ENCODE data around the gene ITSN2. TPM values are rescaled to one million over a fixed set of nuclear protein-coding genes. Genes with fewer than 3 reads are reported as not detected.

Gene ITSN2

GRCh38 chr2:24162494-24162893 is 197.8 kb downstream of the ITSN2 start:
- Histone ChIP-seq H3K9me3 (replicated peaks; ENCODE audit: low read length) (no peaks in the 10 kb centered on the region), H3K36me3 (ENCODE audit: insufficient read depth, low read length) (no peaks in the 10 kb centered on the region), H3K9ac (ENCODE audit: low read depth, low read length) (no peak overlapping the region), H3K4me2 (ENCODE audit: low read length) (no peak overlapping the region), H3K4me3 (ENCODE audit: low read length) (no peak overlapping the region), H3K27me3 (ENCODE audit: control insufficient read depth, insufficient read depth, low read length) (no peaks in the 10 kb centered on the region), H3K4me1 (ENCODE audit: control insufficient read depth, insufficient read depth, low read length) (no peaks in the 10 kb centered on the region)

GRCh38 chr2:24160761-24161160 is 199.6 kb downstream of the ITSN2 start:
- Histone ChIP-seq H3K9me3 (replicated peaks; ENCODE audit: low read length) (no peaks in the 10 kb centered on the region), H3K36me3 (ENCODE audit: insufficient read depth, low read length) (no peaks in the 10 kb centered on the region), H3K27me3 (ENCODE audit: control insufficient read depth, insufficient read depth, low read length) (no peaks in the 10 kb centered on the region), H3K4me3 (ENCODE audit: low read length) (no peak overlapping the region), H3K4me2 (ENCODE audit: low read length) (no peak overlapping the region), H3K4me1 (ENCODE audit: control insufficient read depth, insufficient read depth, low read length) (no peaks in the 10 kb centered on the region), H3K9ac (ENCODE audit: low read depth, low read length) (no peak overlapping the region)

- Histone ChIP-seq H3K9me3 (replicated peaks; ENCODE audit: low read length) (no peaks in the 10 kb centered on the region), H3K4me2 (ENCODE audit: low read length) (no peak overlapping the region), H3K9ac (ENCODE audit: low read depth, low read length) (no peak overlapping the region), H3K27me3 (ENCODE audit: control insufficient read depth, insufficient read depth, low read length) (no peaks in the 10 kb centered on the region), H3K4me1 (ENCODE audit: control insufficient read depth, insufficient read depth, low read length) (no peaks in the 10 kb centered on the region), H3K36me3 (ENCODE audit: insufficient read depth, low read length) (no peaks in the 10 kb centered on the region), H3K4me3 (ENCODE audit: low read length) (no peak overlapping the region)
Observed at GRCh38 chr2:24159708-24160107, 200.6 kb downstream of the ITSN2 start.

GRCh38 chr2:24158131-24158530 is 202.2 kb downstream of the ITSN2 start:
- no peaks in the 10 kb centered on the region for H3K9me3 ChIP-seq (replicated peaks; ENCODE audit: low read length)
- H3K4me3 ChIP-seq (ENCODE audit: low read length): no peak overlapping the region
- H3K4me1 ChIP-seq (ENCODE audit: control insufficient read depth, insufficient read depth, low read length): no peaks in the 10 kb centered on the region

GRCh38 chr2:24153478-24153877 is 206.9 kb downstream of the ITSN2 start:
- Histone ChIP-seq H3K27me3 (ENCODE audit: control insufficient read depth, insufficient read depth, low read length) (no peaks in the 10 kb centered on the region), H3K4me2 (ENCODE audit: low read length) (no peak overlapping the region), H3K4me3 (ENCODE audit: low read length) (no peak overlapping the region), H3K9ac (ENCODE audit: low read depth, low read length) (no peak overlapping the region), H3K9me3 (replicated peaks; ENCODE audit: low read length) (no peaks in the 10 kb centered on the region), H3K4me1 (ENCODE audit: control insufficient read depth, insufficient read depth, low read length) (no peaks in the 10 kb centered on the region), H3K36me3 (ENCODE audit: insufficient read depth, low read length) (no peaks in the 10 kb centered on the region)

More at GRCh38 chr2:24158131-24158530, 202.2 kb downstream of the ITSN2 start:
- H3K27me3 ChIP-seq (ENCODE audit: control insufficient read depth, insufficient read depth, low read length): no peaks in the 10 kb centered on the region
- no peak overlapping the region for H3K9ac ChIP-seq (ENCODE audit: low read depth, low read length)
- H3K36me3 ChIP-seq (ENCODE audit: insufficient read depth, low read length): no peaks in the 10 kb centered on the region
- H3K4me2 ChIP-seq (ENCODE audit: low read length): no peak overlapping the region

Small RNAs within 50 kb of the gene (small RNA-seq; reads per million reads assigned to genes)
- not detected for gene HMGN2P20
- gene RF00602: not detected

Measured in skeletal muscle satellite cell (primary cell).